Pons (tissue), 1 donor: ENCODE measurements around the gene IGFLR1.
"Not testable (repeated sequence)": the region's sequence is repeated elsewhere in the genome, so short reads cannot be mapped to it uniquely, and the experiment has no call there.

ENCODE experiments used
- DNase-seq: peaks from one replicate; pipeline ENCODE4 v3.0.0-alpha.2; 2016; ENCODE audit warnings: low spot score

The IGFLR1 gene

DNA sequence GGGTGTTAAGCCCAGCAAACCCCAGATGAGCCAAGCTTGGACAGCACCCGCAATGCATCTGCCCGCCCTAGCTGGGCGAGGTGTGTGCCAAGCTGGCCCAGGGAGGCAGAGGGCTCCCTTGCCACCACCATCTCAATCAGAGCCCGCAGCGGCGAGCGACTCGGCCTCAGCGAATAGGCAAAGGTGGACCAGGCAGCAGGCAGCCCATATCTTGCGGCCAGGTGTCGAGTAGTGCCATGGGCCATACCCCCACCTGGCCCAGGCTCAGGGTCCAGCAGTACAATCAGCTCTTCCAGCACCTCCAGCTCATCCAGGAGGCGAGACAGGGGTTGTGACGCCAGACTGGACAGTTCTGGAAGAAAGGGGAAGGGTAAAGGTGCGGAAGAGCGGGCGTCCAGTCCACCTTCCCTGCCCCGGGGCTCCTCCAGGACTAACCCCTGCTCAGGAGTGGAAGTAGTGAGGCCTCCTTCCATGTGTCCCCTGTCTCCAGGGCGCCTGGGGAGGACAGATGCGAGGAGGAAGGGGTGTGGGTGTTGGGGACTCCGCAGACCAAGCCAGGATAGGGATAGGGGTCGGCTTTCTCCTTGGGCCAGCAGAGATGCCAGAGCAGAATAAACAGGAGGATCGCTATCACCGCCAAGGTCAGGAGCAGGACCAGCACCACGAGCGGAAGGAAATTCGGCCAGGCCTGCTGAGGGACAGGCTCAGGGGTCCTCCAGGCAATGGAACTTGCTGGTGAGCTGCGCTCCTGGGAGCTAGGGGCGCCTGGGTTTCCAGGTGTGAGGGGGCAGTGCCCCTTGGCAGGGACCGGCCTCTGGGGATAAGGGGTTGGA, 2.8 kb downstream of the IGFLR1 start:
- no peak for DNase-seq

DNA sequence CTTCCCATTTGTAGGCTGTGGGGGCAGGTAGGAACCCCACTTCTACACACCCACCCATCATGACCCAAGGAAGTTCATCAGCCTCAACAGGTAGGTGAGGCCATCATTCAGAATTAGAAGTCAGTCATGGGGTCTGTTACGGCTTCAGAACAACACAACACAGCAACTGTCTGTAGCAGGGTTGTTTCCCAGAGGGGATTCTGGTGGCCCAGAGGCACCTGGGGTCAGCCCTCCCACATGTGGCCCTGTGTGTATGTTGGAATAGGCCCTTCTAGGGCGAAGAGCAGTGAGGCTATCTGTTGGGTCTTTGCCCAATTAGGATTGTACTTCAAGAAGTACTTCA, 3.4 kb downstream of the IGFLR1 start:
- no peak for DNase-seq

DNA sequence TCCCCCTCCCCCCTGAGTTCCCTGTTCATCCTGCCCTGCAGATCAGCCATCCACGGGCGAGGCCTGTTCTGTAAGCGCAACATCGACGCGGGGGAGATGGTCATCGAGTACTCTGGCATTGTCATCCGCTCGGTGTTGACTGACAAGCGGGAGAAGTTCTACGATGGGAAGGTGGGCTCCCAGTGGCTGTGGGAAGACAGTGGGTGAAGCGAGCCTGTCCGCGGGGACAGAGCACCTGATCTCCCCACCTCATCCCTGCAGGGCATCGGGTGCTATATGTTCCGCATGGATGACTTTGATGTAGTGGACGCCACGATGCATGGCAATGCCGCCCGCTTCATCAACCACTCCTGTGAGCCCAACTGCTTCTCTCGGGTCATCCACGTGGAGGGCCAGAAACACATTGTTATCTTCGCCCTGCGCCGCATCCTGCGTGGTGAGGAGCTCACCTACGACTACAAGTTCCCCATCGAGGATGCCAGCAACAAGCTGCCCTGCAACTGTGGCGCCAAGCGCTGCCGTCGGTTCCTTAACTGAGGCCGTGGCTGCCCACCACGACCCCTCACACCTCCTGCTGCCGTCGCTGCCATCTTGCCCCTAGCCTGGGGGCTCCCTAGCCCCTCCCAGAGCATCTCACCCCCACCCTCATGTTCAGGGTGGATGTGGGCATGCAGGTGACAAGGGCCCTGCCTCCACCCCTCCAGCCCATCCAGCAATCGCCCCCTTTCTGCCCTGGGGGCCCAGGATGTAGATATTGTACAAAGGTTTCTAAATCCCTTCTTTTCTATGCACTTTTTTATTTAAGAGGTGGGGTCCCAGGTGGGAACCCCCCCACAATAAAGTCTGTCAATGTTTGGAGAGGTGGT, 4.0 kb downstream of the IGFLR1 start:
- DNase-seq = no peak

DNA sequence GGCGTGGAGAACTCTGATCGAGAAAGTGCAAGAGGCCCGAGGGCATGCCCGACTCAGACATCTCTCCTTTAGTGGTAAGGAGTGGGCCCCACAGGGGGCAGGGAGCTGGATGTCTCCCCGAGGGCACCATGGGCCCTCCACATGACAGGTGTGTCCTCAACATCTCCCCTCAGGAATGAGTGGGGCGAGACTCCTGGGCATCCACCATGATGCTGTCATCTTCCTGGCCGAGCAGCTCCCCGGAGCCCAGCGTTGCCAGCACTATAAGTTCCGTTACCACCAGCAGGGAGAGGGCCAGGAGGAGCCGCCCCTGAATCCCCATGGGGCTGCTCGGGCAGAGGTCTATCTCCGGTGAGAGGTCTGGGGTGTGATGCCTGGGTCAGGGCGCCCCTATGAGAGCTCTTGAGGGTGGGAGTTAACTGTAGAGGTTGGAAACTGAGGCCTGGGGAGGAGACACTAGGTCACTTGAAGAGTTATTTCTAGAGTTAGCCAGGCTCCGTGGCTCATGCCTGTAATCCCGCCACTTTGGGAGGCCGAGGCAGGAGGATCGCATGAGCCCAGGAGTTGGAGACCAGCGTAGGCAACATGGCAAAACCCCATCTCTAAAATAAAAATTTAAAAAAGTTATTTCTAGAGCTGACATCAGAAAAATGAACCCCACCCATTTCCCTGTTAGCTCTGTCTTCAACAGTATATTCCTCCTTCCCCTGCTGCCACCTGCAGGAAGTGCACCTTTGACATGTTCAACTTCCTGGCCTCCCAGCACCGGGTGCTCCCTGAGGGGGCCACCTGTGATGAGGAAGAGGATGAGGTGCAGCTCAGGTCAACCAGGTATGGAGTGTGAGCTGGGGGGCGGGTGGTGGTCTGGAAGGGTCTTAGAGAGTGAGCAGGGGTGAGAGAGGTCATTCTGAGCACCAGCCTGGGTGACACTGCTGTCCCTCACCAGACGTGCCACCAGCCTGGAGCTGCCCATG, 5.1 kb downstream of the IGFLR1 start:
- no peak for DNase-seq

DNA sequence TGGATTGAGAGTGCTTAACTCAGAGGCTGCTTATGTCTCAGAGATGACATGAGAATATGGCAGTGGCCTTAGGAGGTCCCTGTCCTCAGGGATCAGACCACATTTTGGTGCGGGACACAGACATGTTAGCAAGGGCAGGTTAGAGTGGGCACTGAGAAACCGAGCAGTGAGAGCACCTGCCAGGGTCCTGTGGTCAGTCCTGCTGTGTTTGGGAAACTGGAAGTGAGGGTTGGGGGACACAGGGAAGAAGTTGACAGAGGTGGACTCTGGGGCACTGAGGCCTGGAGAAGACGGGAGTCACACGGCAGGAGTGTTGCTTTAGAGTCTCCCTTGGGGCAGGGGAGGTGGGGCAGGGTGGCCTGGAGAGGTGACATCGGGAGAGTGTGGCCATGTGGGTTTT, 7.4 kb downstream of the IGFLR1 start:
- DNase-seq = no peak

DNA sequence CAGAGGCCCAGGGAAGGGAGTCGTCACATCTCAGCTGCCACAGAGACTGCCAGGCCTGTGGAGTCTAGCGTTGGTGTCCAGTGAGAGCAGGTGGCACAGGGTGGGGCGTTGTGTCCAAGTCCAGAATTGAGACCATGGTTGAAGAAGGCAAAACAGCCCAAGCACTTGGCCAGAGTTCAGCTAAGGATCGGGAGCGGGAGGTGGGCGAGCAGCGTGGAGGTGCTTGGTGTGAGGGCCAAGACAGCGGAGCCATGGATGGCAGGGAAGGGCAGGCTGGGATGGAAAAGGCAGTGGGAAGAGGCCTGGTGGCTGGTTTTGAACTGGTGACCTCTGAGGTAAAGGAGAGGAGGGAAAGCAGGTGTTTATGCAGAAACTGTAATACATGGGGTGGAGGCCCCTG, 8.0 kb downstream of the IGFLR1 start:
- no peak for DNase-seq

DNA sequence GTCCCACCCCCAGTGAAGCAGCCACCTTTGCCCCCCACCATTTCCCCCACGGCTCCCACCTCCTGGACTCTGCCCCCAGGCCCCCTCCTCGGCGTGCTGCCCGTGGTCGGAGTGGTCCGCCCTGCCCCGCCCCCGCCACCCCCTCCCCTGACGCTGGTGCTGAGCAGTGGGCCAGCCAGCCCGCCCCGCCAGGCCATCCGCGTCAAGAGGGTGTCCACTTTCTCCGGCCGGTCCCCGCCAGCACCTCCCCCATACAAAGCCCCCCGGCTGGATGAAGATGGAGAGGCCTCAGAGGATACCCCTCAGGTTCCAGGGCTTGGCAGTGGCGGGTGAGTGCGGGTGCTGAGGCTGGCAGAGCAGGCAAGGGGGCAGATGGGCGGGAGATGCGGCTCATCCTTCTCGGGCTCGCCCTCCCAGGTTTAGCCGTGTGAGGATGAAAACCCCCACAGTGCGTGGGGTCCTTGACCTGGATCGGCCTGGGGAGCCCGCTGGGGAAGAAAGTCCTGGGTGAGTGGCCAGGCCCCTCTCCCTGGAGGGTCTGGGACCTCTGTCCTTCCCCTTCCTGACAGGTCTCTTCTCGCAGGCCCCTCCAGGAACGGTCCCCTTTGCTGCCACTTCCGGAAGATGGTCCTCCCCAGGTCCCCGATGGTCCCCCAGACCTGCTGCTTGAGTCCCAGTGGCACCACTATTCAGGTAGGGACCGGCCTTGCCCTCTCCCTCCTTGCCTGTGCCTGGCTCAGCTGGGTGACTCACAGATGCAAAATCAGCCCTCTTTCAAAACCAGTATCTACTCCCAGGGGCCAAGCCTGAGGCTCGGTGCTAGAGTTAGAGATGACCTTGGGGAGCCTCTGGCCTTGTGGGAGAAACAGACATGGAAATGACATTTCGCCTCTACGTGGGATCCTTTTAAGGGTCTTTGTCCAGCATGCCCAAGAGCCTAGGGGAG, 8.8 kb downstream of the IGFLR1 start:
- DNase-seq = no peak

DNA sequence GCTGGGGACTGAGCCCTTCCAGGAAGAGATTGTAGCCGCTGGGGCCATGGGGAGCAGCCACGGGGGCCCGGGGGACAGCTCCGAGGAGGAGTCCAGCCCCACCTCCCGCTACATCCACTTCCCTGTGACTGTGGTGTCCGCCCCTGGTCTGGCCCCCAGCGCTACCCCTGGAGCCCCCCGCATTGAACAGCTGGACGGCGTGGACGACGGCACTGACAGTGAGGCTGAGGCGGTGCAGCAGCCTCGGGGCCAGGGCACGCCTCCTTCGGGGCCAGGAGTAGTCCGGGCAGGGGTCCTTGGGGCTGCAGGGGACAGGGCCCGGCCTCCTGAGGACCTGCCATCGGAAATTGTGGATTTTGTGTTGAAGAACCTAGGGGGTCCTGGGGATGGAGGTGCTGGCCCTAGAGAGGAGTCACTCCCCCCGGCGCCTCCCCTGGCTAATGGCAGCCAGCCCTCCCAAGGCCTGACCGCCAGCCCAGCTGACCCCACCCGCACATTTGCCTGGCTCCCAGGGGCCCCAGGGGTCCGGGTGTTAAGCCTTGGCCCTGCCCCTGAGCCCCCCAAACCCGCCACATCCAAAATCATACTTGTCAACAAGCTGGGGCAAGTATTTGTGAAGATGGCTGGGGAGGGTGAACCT, 9.6 kb downstream of the IGFLR1 start:
- no peak for DNase-seq

DNA sequence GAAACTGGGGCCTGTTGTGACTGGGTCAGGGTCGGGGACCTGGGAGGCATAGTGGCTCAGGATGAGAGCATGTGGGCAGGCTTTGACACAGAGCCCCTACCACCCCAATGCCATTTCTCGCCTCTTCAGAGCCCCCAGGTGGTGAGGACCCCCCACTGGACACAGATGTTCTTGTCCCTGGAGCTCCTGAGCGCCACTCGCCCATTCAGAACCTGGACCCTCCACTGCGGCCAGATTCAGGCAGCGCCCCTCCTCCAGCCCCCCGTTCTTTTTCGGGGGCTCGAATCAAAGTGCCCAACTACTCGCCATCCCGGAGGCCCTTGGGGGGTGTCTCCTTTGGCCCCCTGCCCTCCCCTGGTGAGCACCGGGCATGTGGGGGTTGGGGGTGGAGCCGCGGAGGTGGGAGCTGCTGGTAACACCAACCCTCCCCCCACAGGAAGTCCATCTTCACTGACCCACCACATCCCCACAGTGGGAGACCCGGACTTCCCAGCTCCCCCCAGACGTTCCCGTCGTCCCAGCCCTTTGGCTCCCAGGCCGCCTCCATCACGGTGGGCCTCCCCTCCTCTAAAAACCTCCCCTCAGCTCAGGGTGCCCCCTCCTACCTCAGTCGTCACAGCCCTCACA, 10.4 kb downstream of the IGFLR1 start:
- no peak for DNase-seq

DNA sequence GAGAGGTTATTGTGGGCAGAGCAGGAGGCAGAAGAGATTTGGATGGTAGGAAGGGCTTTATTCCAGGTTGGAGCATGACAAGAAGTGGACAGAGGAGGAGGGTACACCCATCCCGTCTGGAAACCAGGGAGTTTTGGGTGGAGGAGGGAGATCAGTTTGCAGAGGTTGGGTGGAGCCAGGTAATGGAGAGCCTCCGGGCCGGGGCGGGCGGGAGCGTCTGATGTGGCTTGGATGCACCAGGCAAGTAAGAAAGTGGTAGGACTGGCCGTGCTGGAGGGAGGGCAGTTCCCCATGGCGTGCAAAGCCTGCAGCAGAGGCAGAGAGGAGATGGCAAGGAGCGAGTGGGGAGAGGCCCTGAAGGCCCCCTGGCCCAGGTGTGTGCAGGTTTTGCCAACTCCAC, 10.9 kb downstream of the IGFLR1 start:
- DNase-seq = no peak

DNA sequence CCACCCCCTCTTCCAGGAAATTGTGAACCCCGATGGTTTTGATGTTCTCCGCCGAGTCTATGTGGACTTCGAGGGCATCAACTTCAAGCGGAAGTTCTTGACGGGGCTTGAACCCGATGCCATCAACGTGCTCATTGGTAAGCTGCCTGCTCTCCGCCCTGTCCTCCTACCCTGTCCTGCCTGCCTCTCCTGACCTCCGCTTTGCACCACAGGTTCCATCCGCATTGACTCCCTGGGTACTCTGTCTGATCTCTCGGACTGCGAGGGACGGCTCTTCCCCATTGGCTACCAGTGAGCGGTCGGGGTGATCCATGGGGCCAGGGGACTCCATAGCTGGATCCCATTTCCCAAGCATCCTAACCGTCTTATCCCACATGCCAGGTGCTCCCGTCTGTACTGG, 11.9 kb downstream of the IGFLR1 start:
- DNase-seq = no peak

DNA sequence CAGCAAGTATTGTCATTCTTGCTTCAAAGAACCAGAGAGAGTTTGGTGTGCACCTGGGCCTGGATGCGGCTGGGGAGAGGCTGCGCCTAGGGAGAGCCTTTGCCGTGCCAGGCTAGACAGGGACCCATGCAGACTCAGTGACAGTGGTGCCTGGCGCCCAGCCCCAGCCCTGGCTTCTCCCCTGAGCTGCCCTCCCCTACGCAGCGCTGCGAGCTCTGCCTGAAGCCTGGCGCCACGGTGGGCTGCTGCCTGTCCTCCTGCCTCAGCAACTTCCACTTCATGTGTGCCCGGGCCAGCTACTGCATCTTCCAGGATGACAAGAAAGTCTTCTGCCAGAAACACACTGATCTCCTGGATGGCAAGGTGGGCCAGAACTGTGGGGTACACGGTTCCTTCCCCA, 12.5 kb downstream of the IGFLR1 start:
- DNase-seq = no peak

DNA sequence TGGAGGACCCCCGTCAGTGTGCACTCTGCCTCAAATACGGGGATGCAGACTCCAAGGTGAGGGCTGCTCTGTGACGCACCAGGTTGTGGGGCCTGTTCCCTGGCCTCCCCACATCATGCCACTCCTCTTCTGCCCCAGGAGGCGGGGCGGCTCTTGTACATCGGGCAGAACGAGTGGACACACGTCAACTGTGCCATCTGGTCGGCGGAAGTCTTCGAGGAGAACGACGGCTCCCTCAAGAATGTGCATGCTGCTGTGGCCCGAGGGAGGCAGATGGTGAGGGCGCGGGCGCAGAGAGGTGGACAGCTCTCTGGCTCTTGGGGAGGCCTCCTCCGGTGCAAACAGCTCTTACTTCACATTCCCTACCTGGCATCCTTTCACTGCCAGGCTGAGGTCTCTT, 13.2 kb downstream of the IGFLR1 start:
- DNase-seq = no peak

DNA sequence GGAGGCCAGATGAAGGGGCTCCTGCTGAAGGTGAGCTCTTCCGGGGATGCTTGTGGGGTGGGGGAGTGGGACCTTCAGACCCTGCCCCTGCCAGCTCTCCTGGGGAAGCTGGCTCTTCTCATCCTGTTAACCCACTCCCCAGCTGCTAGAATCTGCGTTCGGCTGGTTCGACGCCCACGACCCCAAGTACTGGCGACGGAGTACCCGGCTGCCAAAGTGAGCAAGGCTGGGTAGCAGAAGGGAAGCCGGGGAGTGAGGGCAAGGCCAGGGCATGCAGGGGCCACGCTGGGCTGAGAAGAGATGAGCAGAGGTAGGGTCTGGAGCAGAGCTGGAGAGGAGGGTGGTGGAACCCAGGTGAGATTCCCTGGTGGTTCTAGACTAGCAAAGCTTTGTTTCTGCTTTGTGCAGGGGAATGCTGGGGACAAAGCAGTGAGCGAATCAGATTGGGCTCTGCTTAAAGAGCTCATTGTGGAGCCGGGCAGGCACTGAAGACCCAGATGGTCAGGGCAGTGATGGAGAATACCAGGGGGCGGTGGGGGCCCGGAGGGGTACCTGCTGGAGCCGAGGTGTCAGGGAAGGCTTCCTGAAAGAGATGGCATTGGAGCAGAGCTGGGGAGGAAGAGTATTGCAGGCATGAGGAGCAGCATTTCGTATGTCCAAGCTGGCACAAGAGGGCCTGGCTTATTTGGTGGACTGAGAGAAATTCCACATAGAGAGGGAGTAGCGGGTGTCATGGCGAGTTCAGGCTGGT, 14.1 kb downstream of the IGFLR1 start:
- no peak for DNase-seq

DNA sequence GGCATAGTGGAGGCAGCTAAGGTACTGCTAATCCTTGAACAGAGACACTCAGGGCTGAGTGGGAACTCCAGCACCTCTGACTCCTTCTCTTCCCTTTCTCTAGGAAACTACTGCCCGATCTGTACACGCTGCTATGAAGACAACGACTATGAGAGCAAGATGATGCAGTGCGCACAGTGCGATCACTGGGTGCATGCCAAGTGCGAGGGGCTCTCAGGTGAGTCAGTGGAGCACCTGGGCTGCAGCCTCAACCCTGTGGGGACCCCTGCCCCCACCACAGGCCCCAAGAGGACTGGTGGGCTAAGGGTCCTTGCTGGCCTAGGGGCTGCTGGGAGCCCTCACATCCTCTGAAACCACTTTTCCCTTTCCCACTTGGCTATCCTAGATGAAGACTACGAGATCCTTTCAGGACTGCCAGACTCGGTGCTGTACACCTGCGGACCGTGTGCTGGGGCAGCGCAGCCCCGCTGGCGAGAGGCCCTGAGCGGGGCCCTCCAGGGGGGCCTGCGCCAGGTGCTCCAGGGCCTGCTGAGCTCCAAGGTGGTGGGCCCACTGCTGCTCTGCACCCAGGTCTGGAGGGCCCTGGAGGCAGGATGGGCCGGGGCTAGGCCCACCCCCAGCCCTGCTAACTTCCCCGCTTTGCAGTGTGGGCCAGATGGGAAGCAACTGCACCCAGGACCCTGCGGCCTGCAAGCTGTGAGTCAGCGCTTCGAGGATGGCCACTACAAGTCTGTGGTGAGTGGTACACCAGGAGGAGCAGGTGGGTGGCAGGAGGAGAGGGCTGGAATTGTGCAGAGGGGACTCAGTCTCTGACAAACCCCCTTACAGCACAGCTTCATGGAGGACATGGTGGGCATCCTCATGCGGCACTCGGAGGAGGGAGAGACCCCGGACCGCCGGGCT, 14.9 kb downstream of the IGFLR1 start:
- no peak for DNase-seq

DNA sequence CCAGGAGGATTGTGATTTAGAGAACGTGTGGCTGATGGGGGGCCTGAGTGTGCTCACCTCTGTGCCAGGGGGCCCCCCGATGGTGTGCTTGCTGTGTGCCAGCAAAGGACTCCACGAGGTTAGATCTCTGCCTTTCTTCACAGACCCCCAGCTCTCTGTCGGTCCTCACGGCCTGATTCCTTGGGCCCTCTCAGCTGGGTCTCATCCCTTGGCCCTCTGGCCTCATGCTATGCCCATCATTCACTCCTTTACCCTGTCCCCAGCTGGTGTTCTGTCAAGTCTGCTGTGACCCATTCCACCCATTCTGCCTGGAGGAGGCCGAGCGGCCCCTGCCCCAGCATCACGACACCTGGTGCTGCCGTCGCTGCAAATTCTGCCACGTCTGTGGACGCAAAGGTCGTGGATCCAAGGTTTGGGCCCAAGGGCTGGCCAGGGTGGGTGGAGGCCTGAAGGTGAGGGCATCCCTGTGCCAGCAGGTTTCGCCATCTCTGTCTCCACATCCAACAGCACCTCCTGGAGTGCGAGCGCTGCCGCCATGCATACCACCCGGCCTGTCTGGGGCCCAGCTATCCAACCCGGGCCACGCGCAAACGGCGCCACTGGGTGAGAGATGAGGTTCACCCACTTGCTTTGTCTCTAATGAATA, 16.9 kb downstream of the IGFLR1 start:
- no peak for DNase-seq

DNA sequence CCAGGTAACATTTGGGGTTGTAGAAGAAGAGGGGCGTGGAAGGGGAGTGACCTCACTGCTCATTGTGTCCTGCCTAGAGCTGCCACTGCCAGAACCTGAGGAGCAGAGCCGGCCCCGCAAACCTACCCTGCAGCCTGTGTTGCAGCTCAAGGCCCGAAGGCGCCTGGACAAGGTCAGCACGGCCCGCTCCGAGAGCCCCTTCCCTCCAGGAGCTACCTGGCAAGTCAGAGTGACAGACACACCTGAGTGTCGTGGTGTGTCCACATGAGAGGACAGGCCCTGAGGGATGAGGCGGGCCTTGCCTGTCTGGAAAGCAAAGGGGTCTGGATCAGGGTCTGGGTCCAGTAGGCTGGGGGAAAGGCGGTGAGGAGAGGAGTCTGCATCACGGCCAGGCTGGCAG, 17.7 kb downstream of the IGFLR1 start:
- DNase-seq = no peak

DNA sequence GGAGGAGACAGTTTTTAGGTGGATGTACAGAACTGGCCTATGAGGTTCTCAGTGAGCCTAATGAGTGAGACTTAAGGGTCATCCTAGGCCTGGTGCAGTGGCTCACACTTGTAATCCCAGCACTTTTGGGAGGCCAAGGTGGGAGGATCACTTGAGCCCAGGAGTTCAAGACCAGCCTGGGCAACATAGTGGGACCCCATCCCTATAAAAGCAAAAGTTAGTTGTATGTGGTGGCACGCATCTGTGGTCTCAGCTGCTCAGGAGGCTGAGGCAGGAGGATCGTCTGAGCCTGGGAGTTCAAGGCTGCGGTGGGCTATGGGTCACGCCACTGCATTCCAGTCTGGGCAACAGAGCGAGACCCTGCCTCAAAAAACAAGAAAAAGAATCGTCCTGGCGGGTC, 18.1 kb downstream of the IGFLR1 start:
- DNase-seq = not testable (repeated sequence)
